Fibroblast of mammary gland (primary cell): ENCODE measurements around the gene PHF20.
"Not testable (repeated sequence)": the region's sequence is repeated elsewhere in the genome, so short reads cannot be mapped to it uniquely, and the experiment has no call there.

Source experiments
- DNase-seq: peaks from one replicate; pipeline ENCODE4 v3.0.0-alpha.2; 2010; ENCODE audit warnings: low read depth
- H3K4me3 ChIP-seq: 2 replicates; pipeline ENCODE4 v1.5.1; 2011; ENCODE audit warnings: low read depth, mild to moderate bottlenecking, low read length, moderate library complexity; ENCODE audit not compliant: control insufficient read depth
- CTCF ChIP-seq: conservative IDR thresholded peaks from 2 replicates; pipeline ENCODE4 v1.5.1; 2011; ENCODE audit warnings: low read depth, low read length, inconsistent platforms; ENCODE audit not compliant: control insufficient read depth, insufficient read depth

Gene PHF20

GRCh38 chr20:35771689-35772562, at the start of gene PHF20:
Gene PHF20 (plus strand): TSS chr20:35772015. CDS start chr20:35801523, 29,508 bp downstream.
- peak; percentile 96 for DNase-seq
- TF ChIP-seq CTCF: no peak

GRCh38 chr20:35723275-35723639, 48.6 kb upstream of the PHF20 start:
- H3K4me3 ChIP-seq, DNase-seq: not testable (repeated sequence)

More at GRCh38 chr20:35771689-35772562, at the start of gene PHF20:
- peak within 1 kb of the TSS; percentile 90 for H3K4me3 ChIP-seq

GRCh38 chr20:35723652-35724320, 48.0 kb upstream of the PHF20 start:
- H3K4me3 ChIP-seq, DNase-seq: not testable (repeated sequence)

- H3K4me3 ChIP-seq: no peak overlapping the region
- TF ChIP-seq CTCF: no peak
- no peak for DNase-seq
Measured at GRCh38 chr20:35724321-35725230, 47.2 kb upstream of the PHF20 start.

- no peak for TF ChIP-seq CTCF
- no peak for DNase-seq
Measured at GRCh38 chr20:35726842-35727711, 44.7 kb upstream of the PHF20 start.

GRCh38 chr20:35729283-35729807, 42.5 kb upstream of the PHF20 start:
- TF ChIP-seq CTCF: no peak
- no peak for DNase-seq
- H3K4me3 ChIP-seq: no peak overlapping the region

More at GRCh38 chr20:35726842-35727711, 44.7 kb upstream of the PHF20 start:
- H3K4me3 ChIP-seq: no peak overlapping the region
